AG10803 (cell line): ENCODE measurements around the gene SCNN1G.

ENCODE experiments used
- DNase-seq: peaks from one replicate; pipeline ENCODE4 v3.0.0; 2010; ENCODE audit warnings: low read depth
- H3K4me3 ChIP-seq: 2 replicates; pipeline ENCODE4 v1.5.1; 2011; ENCODE audit warnings: mild to moderate bottlenecking, low read length, control low read depth
- TF ChIP-seq, protein P1 (sequence below): conservative IDR thresholded peaks from 2 replicates; pipeline ENCODE4 v1.5.1; 2011; ENCODE audit warnings: mild to moderate bottlenecking, low read length, control low read depth, inconsistent platforms

Gene SCNN1G

DNA sequence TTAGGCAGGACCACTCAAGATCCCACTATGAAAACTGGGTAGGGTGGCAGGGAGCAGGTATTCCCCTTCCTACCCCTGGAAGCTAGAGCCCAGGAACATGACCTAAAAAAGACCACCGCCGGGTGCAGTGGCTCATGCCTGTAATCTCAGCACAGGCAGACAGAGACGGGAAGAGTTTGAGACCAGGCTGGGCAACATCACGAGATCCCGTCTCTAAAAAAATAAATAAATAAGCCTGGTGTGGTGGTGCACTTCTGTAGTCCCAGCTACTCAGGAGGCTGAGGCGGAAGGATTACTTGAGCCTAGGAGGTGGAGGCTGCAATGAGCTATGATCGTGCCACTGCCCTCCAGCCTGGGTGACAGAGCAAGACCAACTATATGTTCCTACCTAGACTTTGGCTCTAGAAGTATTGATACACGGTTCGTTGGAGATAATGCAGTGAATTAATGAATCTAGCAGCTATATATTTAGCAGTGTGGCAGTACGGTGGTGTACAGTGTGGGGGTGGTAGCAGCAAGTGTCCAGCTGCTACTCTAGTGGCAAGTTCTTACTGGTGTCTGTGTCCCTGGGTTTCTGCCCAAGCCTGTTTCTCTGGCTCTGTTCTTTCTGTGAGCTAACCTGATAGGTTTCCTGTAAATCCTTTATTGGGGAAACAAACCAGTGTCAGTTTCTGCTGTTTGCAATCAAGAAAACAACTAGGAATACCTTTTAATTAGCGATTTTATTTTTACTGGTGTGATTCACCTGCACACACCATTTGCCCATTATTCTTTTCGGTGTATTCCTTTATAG, 30.0 kb upstream of the SCNN1G start:
- TF ChIP-seq, protein P1, sequence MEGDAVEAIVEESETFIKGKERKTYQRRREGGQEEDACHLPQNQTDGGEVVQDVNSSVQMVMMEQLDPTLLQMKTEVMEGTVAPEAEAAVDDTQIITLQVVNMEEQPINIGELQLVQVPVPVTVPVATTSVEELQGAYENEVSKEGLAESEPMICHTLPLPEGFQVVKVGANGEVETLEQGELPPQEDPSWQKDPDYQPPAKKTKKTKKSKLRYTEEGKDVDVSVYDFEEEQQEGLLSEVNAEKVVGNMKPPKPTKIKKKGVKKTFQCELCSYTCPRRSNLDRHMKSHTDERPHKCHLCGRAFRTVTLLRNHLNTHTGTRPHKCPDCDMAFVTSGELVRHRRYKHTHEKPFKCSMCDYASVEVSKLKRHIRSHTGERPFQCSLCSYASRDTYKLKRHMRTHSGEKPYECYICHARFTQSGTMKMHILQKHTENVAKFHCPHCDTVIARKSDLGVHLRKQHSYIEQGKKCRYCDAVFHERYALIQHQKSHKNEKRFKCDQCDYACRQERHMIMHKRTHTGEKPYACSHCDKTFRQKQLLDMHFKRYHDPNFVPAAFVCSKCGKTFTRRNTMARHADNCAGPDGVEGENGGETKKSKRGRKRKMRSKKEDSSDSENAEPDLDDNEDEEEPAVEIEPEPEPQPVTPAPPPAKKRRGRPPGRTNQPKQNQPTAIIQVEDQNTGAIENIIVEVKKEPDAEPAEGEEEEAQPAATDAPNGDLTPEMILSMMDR = no peak

DNA sequence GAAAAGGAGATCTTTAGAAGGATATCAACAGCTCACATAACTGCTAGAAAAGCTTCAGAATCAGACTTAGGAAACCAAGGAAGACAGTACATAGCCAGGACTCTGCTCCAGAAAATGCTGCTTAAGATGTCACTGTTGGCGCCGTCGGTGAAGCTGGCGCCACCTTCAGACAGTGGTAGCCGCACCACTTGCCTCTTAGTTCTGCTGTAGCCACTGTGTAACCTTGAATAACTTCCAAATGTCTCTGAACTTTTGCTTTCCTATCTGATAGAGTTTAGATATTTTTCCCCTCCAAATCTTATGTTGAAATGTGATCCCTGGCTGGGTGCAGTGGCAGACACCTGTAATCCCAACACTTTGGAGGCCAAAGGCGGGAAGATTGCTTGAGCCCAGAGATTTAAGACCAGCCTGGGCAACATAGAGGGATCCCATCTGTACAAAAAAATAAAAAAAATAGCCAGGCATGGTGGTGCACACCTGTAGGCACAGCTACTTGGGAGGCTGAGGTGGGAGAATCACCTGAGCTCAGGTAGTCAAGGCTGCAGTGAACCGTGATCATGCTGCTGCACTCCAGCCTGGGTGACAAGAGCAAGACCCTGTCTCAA, 27.0 kb upstream of the SCNN1G start:
- H3K4me3 ChIP-seq = no peak overlapping the region
- TF ChIP-seq, protein P1 = peak; percentile 25
- DNase-seq = peak; percentile 10

More for the DNA sequence above, 30.0 kb upstream of the SCNN1G start:
- no peak for DNase-seq
- no peak overlapping the region for H3K4me3 ChIP-seq

DNA sequence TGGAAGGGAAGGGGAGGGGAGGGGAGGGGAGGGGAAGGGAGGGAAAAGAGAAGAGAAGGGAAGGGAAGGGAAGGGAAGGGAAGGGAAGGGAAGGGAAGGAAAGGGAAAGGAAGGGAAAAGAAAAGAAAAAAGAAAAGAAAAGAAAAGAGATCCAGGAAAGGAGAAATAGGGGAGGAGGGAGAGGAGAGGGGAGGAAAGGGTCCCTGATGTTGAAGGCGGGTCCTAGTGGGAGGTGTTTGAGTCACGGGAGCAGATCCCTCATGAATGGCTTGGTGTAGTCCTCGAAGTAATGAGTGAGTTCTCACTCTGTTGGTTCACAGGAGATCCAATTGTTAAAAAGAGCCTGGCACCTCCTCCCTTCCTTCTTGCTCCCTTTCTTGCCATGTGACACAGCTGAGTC, 26.4 kb upstream of the SCNN1G start:
- DNase-seq = no peak
- TF ChIP-seq, protein P1 = no peak
- H3K4me3 ChIP-seq = no peak overlapping the region

DNA sequence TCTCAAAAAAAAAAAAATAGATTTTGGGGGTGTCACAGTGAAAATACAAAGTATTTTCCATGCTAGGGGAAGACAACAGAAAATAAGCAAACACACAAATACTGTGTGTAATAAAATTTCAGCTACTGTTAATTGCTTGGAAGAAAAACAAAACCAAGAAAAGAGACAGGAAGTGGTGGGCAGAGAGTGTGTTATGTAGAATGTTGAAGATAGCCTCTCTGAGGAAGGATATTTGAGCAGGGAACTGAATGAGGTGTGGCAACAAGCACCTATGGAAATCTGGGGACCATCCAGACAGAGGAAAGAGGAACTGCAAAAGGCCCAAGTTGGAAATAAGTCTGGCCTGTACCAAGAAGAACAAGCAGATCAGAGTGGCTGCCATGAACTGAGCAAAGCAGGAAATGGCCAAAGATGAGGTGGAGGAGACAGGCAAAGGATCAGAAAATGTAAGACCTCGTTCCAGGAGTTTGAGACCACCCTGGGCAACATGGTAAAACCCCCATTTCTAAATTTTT, 25.5 kb upstream of the SCNN1G start:
- DNase-seq = no peak
- TF ChIP-seq, protein P1 = no peak
- H3K4me3 ChIP-seq = no peak overlapping the region

DNA sequence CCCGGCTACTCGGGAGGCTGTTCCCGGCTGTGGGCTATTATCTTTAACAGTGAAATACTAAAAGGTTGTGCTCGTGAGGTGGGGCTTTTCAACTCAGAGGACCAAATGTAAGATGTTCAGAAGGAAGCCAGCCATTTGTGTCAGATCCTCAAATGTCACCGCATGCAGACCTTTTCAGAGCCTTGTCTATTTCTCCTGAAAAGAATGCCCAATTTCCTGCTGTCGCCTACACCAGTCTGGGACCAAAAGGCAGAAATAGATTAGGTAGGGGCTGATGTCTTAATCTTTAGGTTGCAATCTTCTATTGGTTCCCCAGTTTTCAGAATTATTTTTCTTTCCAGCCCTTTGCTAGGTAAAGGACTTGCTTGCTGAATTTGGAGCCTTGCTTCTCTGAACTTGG, 24.4 kb upstream of the SCNN1G start:
- no peak overlapping the region for H3K4me3 ChIP-seq
- TF ChIP-seq, protein P1 = no peak
- no peak for DNase-seq

DNA sequence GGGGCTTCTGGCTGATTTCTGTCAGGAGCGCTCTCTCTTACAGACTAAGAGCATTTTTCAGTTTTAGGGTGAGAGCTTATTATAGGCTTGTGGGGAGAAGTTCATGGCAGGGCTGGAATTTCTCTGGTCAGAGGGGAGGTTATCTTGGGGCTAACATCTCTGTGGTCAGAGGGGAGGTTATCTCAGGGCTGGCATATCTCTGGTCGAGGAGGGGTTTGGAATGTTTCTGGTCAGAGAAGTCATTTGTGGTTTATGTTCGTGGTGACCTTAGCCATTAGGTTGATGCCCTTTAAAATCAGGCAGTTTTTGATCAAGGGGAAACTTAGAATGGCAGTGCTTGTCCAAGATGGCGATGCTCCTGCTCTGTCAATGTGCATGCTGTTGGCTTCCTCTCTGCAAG, 22.5 kb upstream of the SCNN1G start:
- TF ChIP-seq, protein P1 = no peak
- no peak overlapping the region for H3K4me3 ChIP-seq
- DNase-seq = no peak

DNA sequence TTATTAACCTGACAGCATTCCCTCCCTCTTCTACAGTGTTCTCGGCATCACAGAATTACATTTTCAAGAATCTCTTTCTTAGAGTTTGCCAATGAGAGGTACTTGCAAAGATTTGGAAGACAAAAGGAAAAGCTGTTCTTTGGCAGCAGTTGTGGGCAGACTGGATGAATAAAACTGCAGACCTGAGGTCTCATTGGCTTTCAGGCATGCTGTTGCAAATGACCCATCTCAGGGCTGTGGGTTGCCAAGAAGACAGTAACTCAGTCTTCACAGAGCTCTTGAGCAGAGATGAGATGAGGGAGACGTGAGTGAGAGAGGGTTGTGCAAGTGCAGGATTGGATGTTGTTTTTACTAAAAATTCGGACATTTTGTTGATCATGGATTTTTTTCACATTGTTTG, 22.0 kb upstream of the SCNN1G start:
- no peak for DNase-seq
- TF ChIP-seq, protein P1 = no peak

More for the DNA sequence above, 22.0 kb upstream of the SCNN1G start:
- H3K4me3 ChIP-seq = no peak overlapping the region
